Activated T-cell treated with anti-CD3 and anti-CD28 coated beads for 4 hours (primary cell): ENCODE results near the gene CREBRF.
A peak's percentile ranks its signal among the peaks of the same experiment; 100 is the strongest.
"Not testable (repeated sequence)": the region's sequence is repeated elsewhere in the genome, so short reads cannot be mapped to it uniquely, and the experiment has no call there.

Experiments used
- DNase-seq: peaks from one replicate; pipeline ENCODE4 v3.0.0-alpha.2; 2020

Gene CREBRF

GRCh38 chr5:173089581-173089980 is 33.4 kb downstream of the CREBRF start:
- no peak for DNase-seq

DNA sequence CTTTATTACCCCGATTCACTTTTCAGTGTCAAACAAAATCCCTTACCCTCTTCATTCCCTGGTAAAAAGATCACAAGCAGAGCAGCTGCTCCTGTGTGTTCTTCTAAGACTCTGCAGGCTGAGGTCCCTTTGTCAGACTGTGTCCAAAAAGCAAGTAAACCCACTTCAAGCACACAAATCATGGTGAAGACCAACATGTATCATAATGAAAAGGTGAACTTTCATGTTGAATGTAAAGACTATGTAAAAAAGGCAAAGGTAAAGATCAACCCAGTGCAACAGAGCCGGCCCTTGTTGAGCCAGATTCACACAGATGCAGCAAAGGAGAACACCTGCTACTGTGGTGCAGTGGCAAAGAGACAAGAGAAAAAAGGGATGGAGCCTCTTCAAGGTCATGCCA is 34.5 kb downstream of the CREBRF start:
- DNase-seq, result no peak

DNA sequence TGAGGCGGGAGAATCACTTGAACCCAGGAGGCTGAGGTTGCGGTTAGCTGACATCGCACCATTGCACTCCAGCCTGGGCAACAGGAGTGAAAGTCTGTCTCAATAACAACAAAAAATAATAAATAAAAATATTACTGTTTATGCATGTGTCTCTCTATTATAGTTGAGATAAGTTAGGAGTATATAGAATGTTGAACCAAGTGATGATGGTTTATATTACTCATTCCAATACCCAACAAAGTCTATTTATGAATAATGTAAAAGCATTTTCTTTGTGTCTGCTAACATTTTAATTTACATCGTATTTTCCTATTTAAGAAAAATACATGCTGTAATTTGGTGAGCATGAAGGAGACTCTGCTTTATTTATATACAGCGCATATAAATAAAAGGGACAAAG is 35.8 kb downstream of the CREBRF start:
- no peak for DNase-seq

GRCh38 chr5:173093606-173094005 is 37.5 kb downstream of the CREBRF start:
- DNase-seq, result no peak

GRCh38 chr5:173094012-173094661 is 38.0 kb downstream of the CREBRF start:
- DNase-seq, result no peak

DNA sequence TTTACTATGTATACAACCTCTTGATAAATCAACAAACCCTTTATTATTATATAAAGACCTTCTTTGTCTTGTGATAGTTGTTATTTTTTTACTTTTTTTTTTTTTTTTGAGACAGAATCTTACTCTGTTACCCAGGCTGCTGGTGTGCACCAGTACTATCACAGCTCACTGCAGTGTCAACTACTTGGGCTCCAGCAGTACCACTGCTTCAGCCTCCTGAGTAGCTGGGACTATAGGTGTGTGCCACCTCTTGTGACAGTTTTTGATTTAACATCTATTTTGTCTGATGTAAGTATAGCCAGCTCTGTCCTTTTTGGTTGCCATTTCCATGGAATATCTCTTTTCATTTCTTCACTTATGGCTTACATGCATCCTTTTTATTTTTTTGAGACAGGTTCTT is 42.6 kb downstream of the CREBRF start:
- no peak for DNase-seq

- no peak for DNase-seq
These were observed 43.3 kb downstream of the CREBRF start for GRCh38 chr5:173099461-173099860.

DNA sequence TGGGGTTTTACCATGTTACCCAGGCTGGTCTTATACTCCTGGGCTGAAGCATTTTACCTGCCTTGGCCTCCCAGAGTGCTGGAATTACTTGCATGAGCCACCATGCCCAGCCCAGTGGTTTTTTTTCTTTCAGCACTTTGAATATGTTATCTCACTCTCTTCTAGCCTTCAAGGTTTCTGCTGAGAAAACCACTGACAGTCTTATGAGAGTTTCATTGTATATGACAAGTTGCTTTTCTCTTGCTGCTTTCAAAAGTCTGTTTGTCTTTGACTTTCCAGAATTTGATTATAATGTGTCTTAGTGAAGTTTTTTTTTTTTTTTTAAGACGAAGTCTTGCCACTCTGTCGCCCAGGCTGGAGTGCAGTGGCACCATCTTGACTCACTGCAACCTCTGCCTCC is 45.1 kb downstream of the CREBRF start:
- no peak for DNase-seq

DNA sequence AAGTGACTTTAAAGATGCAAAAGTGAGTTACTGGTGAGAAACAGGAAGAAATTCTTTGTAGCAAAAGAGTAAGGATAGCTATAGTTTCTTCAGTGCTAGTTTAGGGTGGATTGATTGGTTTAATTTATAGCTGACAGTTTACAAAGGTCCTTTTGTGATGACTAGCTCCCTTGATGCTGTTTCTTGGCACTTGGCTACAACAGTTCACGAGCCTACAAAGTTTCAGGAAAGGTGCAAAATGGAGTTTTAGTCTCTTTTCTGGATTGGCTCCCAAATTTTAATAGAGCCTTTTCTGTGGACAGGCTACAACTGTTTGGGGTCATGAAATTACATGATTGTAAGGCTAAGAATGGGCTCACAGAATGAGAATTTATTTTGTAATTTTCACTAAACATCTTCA is 47.3 kb downstream of the CREBRF start:
- no peak for DNase-seq

DNA sequence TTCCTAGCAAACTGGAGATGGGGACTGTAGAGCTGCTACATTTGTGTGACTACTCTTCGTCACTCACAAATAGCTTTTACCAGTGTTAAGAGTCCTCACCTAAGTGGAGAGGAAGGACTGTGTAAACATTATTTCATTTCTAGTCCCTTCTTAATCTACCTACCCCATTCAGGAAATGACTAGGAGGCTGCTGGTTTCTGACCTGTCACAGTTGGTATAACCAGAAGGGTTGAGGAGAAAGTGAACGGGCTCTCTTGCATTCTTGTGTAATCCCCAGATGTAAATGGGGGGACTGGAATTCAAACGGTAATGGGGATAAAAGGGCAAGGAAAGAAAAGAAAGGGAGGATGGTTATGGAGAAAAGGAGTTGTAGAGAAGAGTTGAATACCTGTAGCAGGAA is 52.8 kb downstream of the CREBRF start:
- DNase-seq, result no peak

DNA sequence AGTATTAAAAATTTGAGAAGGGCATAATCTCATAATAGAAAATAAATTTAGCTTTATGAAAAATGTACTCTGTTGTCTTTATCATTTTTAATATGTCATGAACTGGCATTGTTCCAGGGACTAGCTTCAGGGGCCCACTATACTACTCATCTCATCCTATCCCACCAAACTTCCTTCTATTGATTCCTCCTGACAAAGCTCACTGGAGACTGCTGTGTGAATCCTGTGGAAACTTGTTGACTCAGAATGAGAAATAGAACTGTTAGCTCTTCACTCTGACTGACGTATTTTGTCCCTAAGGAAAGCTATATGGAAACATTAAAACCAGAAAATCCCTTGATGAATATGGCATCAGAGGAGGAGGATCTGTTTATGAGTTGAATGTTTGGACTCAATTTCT is 58.4 kb downstream of the CREBRF start:
- DNase-seq, result no peak

GRCh38 chr5:173119719-173120118 is 63.6 kb downstream of the CREBRF start:
- DNase-seq, result no peak

DNA sequence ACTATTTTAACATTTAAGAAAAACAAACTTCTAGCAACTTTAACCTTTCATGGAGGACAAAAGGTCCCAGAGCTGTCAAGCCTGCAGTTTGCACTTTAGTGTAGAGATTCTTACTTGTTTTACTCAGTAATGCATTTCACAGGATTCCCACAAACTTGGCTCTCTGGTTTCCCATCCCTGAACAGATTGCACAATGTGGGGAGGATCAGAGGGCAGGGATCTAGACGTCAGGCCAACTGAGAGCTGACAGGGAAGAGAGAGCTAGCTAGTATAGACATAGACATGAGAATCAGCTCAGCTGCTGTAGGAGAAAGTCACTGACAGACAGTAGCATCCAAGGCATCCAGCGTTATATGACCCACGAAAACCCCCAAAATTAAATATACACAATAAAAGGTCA is 67.3 kb downstream of the CREBRF start:
- no peak for DNase-seq

- not testable (repeated sequence) for DNase-seq
These were observed 76.0 kb downstream of the CREBRF start for GRCh38 chr5:173132166-173132565.

DNA sequence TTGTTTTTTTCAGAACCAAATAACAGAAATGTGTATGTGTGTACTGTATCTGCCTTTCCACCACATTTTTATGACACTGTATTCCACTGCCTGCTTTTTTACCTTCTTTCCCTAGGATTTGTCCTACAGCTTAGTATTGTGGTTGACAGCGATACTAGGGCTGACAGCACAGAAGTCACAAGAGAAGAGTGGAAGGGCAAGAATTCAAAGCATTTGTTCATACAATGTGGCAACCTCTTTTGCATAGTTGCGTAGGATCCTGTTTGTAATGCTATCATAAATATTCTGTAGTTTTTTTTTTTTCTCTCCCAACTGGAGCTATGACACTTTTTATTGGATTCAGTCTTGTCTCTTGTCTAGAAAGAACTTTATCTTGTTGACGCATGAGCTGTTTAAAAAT is 82.6 kb downstream of the CREBRF start:
- no peak for DNase-seq

GRCh38 chr5:173139631-173140030 is 83.5 kb downstream of the CREBRF start:
- DNase-seq, result no peak

- DNase-seq, result no peak
These were observed 84.6 kb downstream of the CREBRF start for GRCh38 chr5:173140769-173141168.

DNA sequence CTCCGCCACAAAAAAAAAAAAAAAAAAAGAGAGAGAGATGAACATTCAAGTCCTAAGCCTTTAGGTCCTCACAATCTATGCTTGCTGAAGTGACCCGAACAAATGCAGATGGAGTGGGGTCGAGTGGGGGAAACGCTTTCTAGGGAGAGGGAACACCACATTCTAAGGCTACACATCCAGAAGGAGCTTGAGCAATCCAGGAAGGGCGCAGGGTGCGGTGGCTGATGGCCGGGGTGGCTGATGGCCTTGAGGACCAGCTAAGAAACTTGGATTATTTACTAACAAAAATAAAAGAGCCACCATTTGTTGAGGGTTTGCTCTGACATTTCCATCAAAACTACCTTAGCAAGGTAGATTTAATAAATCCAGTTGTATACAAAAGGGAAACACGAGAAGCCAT is 87.4 kb downstream of the CREBRF start:
- DNase-seq, result no peak

DNA sequence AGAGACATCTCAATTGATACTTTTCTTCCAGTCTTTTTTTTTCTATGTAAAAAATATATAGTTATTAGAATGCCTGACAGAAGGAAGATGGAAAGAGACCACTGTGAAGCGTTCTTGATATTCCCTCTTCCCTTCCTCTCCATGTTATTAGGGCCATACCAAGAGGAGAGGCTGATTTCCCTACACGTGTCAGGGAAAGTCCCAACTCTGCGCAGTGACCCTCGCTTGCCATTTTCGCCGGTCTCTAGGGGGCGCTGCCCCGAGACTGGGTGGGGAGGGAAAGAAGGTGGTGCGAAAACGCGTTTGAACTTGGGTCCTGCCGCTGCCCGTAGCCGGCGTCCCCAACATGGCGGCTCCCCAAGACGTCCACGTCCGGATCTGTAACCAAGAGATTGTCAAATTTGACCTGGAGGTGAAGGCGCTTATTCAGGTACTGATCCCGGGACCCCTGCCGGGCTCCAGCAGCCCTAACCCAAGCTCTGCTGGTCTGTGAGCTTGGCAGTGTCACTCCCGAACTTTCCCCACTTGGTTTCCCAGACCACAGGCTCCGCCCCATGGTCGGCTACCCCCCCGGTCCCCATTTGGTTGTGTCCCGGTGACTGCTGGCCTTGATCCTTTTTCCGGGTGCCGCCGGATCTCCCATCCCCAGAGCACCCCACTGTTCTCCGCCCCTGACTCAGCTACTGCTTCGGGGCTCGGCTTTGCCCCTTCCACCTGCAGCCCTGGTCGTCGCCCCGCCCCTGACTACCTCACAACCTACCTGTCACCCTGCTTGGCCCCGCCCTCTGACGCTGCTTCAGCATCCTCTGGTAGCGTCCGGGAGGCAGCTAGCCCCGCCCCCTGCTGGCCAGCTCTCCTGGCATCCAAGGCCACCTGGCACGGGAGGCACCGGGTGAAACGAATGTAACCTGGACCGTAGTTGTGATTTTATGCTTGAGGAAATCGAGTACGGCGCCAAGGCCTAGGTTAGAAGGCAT is 88.3 kb downstream of the CREBRF start, which contains the start of gene BNIP1:
Gene BNIP1 (plus strand): TSS at position 332 of the 977 bp plus-strand sequence. CDS start 15 bp downstream, at position 347.
- DNase-seq, result peak; percentile 97

DNA sequence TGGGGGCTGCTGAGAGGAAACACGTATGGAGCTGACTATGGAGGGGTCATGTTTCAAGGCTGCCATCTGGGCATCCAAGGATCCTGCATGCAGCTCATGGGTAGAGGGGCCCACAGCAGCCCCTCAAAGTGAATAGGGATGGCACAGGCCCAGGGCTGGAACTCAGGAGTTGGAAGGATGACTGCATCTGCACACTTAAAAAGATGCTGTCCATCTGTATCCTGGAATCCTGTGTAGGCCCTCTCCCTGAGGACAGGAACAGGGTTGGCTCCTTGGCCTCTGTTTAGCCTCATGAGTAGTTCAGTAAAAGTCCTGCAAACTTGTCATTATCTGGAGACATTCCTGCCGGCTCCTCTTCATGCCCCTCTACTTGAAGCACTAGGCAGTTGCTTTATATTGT is 92.2 kb downstream of the CREBRF start:
- DNase-seq, result no peak

GRCh38 chr5:173152547-173152946 is 96.4 kb downstream of the CREBRF start:
- no peak for DNase-seq

GRCh38 chr5:173153842-173154241 is 97.7 kb downstream of the CREBRF start:
- DNase-seq, result no peak

DNA sequence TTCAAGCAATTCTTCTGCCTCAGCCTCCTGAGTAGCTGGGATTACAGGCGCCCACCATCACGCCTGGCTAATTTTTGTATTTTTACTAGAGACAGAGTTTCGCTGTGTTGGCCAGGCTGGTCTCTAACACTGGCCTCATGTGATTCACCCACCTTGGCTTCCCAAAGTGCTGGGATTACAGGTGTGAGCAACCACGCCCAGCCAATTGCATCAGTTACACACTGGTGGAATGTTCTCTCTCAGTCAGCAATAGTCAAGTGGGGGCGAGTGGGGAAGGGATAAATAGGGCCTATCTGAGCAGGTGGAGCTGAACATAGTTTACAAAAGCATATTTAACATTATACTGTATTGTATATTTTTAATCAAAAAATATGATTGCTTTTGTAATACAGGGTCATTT is 98.5 kb downstream of the CREBRF start:
- not testable (repeated sequence) for DNase-seq

DNA sequence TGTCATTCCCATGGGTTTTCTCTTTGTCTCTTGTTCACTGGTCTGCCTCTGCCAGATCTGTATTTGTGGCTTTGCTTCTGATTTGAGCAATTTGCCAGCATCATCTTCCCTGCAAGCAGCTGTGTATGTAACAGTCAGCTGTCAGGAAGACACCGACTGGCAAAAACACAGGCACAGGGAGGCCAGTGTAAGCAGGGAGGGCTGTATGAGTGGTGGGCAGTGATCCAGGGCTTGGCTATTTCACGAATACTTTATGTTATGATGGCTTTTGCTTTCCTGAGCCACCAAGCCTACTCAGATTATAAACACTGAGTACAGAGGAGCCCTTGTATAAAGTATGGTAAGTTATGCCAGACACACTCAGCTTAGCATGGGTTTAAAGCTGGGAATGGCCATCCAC is 99.8 kb downstream of the CREBRF start:
- no peak for DNase-seq
